CD8-positive, alpha-beta memory T cell (primary cell): Measurements from ENCODE around the gene NUDT2. TPM values are rescaled to one million over a fixed set of nuclear protein-coding genes. Genes with fewer than 3 reads are reported as not detected.
"Not testable (repeated sequence)": the region's sequence is repeated elsewhere in the genome, so short reads cannot be mapped to it uniquely, and the experiment has no call there.

Experiments
- CTCF ChIA-PET: fragments of 350-600 bp; sonication (Branson Sonifier 250); formaldehyde crosslinking; loops from one replicate; lab custom pipeline; 2021; ENCODE audit warnings: antibody characterized with exemption; lab: Charles Lee
- POLR2A ChIA-PET: fragments of 350-600 bp; sonication (Branson Sonifier 250); formaldehyde crosslinking; loops from one replicate; lab custom pipeline; 2021; ENCODE audit warnings: antibody characterized with exemption; lab: Charles Lee
- DNase-seq, 5 donors: peaks; one replicate each; pipeline versions ENCODE4 v3.0.0 to v3.0.0-alpha.2; 2020 to 2022; ENCODE audit warnings: mixed read lengths in 1 of 5
- H3K27ac ChIP-seq: one replicate; pipeline ENCODE4 v1.7.0; 2013; ENCODE audit warnings: low read depth, mild to moderate bottlenecking, low read length, moderate library complexity
- H3K27me3 ChIP-seq: 2 replicates; pipeline ENCODE4 v1.7.0; 2013; ENCODE audit warnings: low read length, mild to moderate bottlenecking; ENCODE audit not compliant: insufficient read depth, poor library complexity, severe bottlenecking
- H3K36me3 ChIP-seq: 2 replicates; pipeline ENCODE4 v1.7.0; 2013; ENCODE audit warnings: mild to moderate bottlenecking, low read length, moderate library complexity; ENCODE audit not compliant: insufficient read depth
- H3K4me1 ChIP-seq: 2 replicates; pipeline ENCODE4 v1.7.0; 2013; ENCODE audit warnings: mild to moderate bottlenecking, low read length, moderate library complexity; ENCODE audit not compliant: insufficient read depth
- H3K4me3 ChIP-seq: 2 replicates; pipeline ENCODE4 v1.7.0; 2013; ENCODE audit warnings: mild to moderate bottlenecking, low read length
- H3K9me3 ChIP-seq: 2 replicates; pipeline ENCODE4 v1.7.0; 2013; ENCODE audit warnings: mild to moderate bottlenecking, low read length
- H3K27ac Mint-ChIP-seq, 8 donors: one replicate each; pipeline ENCODE4 v1.8.0; 2020 to 2021; ENCODE audit warnings: mixed read lengths in 8 of 8, mild to moderate bottlenecking in 6 of 8, inconsistent platforms in 3 of 8, moderate library complexity in 3 of 8
- H3K27me3 Mint-ChIP-seq, 2 donors: one replicate each; pipeline ENCODE4 v1.8.0; 2020 to 2021; ENCODE audit warnings: mixed read lengths in 2 of 2, mild to moderate bottlenecking in 1 of 2, moderate library complexity in 1 of 2
- H3K36me3 Mint-ChIP-seq, 3 donors: one replicate each; pipeline ENCODE4 v1.8.0; 2020 to 2021; ENCODE audit warnings: mixed read lengths in 3 of 3, inconsistent platforms in 1 of 3, mild to moderate bottlenecking in 1 of 3
- H3K4me1 Mint-ChIP-seq, 3 donors: one replicate each; pipeline ENCODE4 v1.8.0; 2020 to 2021; ENCODE audit warnings: mixed read lengths in 3 of 3, inconsistent platforms in 1 of 3, mild to moderate bottlenecking in 1 of 3
- H3K4me3 Mint-ChIP-seq, 7 donors: one replicate each; pipeline ENCODE4 v1.8.0; 2020 to 2021; ENCODE audit warnings: mixed read lengths in 7 of 7, mild to moderate bottlenecking in 6 of 7, moderate library complexity in 4 of 7, inconsistent platforms in 2 of 7
- H3K9me3 Mint-ChIP-seq, 5 donors: one replicate each; pipeline ENCODE4 v1.8.0; 2020 to 2022; ENCODE audit warnings: mixed read lengths in 5 of 5, mild to moderate bottlenecking in 3 of 5, moderate library complexity in 2 of 5, inconsistent platforms in 1 of 5
- polyA plus RNA-seq: library from polyadenylated mRNA; unstranded; fragments of 300-500 nt; fragmentation: Illumina TruSeq; gene quantifications from one replicate; pipeline ENCODE4 v1.2.3, GENCODE V29; 2021
- total RNA-seq, 2 experiments: library from RNA; stranded (reverse); gene quantifications; one replicate each; pipeline ENCODE4 v1.2.3, GENCODE V29; 2021

NUDT2 gene
- total and polyA plus RNA-seq, 3 experiments from 2014 or later = 24.6 to 30.4 (median 27.9) TPM

- peaks cover 0 to 11% (median 3%) of the 10 kb centered on the region in 3 donors for H3K36me3 Mint-ChIP-seq
- CTCF ChIA-PET, H3K36me3 ChIP-seq, H3K9me3 Mint-ChIP-seq, H3K27ac ChIP-seq, H3K4me1 Mint-ChIP-seq, H3K9me3 ChIP-seq, POLR2A ChIA-PET, H3K27me3 Mint-ChIP-seq, DNase-seq, H3K4me3 ChIP-seq, H3K27me3 ChIP-seq, H3K27ac Mint-ChIP-seq, H3K4me3 Mint-ChIP-seq: not testable (repeated sequence)
- H3K4me1 ChIP-seq = peaks cover 18% of the 10 kb centered on the region
Observed at GRCh38 chr9:34367751-34368410, 38.5 kb downstream of the NUDT2 start.

- peak overlapping the region in 1 of 8 donors; percentile 40 for H3K27ac Mint-ChIP-seq
- H3K27me3 Mint-ChIP-seq, H3K4me3 Mint-ChIP-seq, H3K27ac ChIP-seq, H3K9me3 ChIP-seq, H3K9me3 Mint-ChIP-seq, CTCF ChIA-PET, DNase-seq, H3K27me3 ChIP-seq, H3K4me3 ChIP-seq, H3K4me1 Mint-ChIP-seq, H3K36me3 ChIP-seq: not testable (repeated sequence)
- peaks cover 0 to 11% (median 3%) of the 10 kb centered on the region in 3 donors for H3K36me3 Mint-ChIP-seq
- POLR2A ChIA-PET = interaction anchor here (0.6 kb wide), 1 partner anchor 719 kb away, joined by 3 read pairs; no protein-coding TSS in a partner anchor
- peaks cover 11% of the 10 kb centered on the region for H3K4me1 ChIP-seq
Observed at GRCh38 chr9:34368796-34369195, 39.4 kb downstream of the NUDT2 start.

GRCh38 chr9:34369636-34370035 is 40.3 kb downstream of the NUDT2 start:
- Mint-ChIP-seq H3K36me3 (peaks cover 0 to 9% (median 3%) of the 10 kb centered on the region in 3 donors), H3K27me3 (no peaks in the 10 kb centered on the region), H3K9me3 (no peaks in the 10 kb centered on the region), H3K4me1 (no peaks in the 10 kb centered on the region), H3K4me3 (no peak overlapping the region), H3K27ac (no peak overlapping the region)
- ChIA-PET POLR2A (interaction anchor here (0.6 kb wide), 1 partner anchor 718 kb away, joined by 3 read pairs; no protein-coding TSS in a partner anchor), CTCF (no interaction called here)
- no peak overlapping the region for H3K27ac ChIP-seq
- no peak for DNase-seq
- H3K9me3 ChIP-seq = no peaks in the 10 kb centered on the region
- peaks cover 2% of the 10 kb centered on the region for H3K4me1 ChIP-seq
- no peaks in the 10 kb centered on the region for H3K27me3 ChIP-seq
- no peaks in the 10 kb centered on the region for H3K36me3 ChIP-seq
- H3K4me3 ChIP-seq = no peak overlapping the region

- H3K9me3 ChIP-seq = no peaks in the 10 kb centered on the region
- H3K36me3 ChIP-seq = no peaks in the 10 kb centered on the region
- Mint-ChIP-seq H3K9me3 (no peaks in the 10 kb centered on the region), H3K4me3 (peak overlapping the region in 2 of 7 donors; percentile 17 to 67), H3K4me1 (peaks cover 2 to 7% (median 3%) of the 10 kb centered on the region in 3 donors), H3K27ac (no peak overlapping the region), H3K36me3 (peaks cover 0 to 9% (median 3%) of the 10 kb centered on the region in 3 donors), H3K27me3 (no peaks in the 10 kb centered on the region)
- H3K27me3 ChIP-seq = no peaks in the 10 kb centered on the region
- POLR2A ChIA-PET = no interaction called here
- H3K4me1 ChIP-seq = peaks cover 1% of the 10 kb centered on the region
- no peak overlapping the region for H3K4me3 ChIP-seq
- CTCF ChIA-PET = no interaction called here
- H3K27ac ChIP-seq = no peak overlapping the region
- no peak for DNase-seq
Observed at GRCh38 chr9:34370335-34370969, 41.1 kb downstream of the NUDT2 start.

GRCh38 chr9:34370970-34371880 is 41.9 kb downstream of the NUDT2 start:
- no peaks in the 10 kb centered on the region for H3K36me3 ChIP-seq
- H3K9me3 Mint-ChIP-seq = no peaks in the 10 kb centered on the region
- peak overlapping the region in 3 of 7 donors; percentile 17 to 67 (median 20) for H3K4me3 Mint-ChIP-seq
- ChIA-PET CTCF (no interaction called here), POLR2A (no interaction called here)
- H3K27me3 Mint-ChIP-seq = no peaks in the 10 kb centered on the region
- peak overlapping the region in 1 of 8 donors; percentile 69 for H3K27ac Mint-ChIP-seq
- H3K36me3 Mint-ChIP-seq = peaks cover 0 to 9% (median 3%) of the 10 kb centered on the region in 3 donors
- H3K4me1 Mint-ChIP-seq = peaks cover 10 to 15% (median 11%) of the 10 kb centered on the region in 3 donors
- H3K27me3 ChIP-seq = no peaks in the 10 kb centered on the region
- H3K27ac ChIP-seq = no peak overlapping the region
- H3K9me3 ChIP-seq = no peaks in the 10 kb centered on the region
- H3K4me1 ChIP-seq = peaks cover 9% of the 10 kb centered on the region
- H3K4me3 ChIP-seq = no peak overlapping the region
- DNase-seq = peak in 1 of 5 donors; percentile 15

DNA sequence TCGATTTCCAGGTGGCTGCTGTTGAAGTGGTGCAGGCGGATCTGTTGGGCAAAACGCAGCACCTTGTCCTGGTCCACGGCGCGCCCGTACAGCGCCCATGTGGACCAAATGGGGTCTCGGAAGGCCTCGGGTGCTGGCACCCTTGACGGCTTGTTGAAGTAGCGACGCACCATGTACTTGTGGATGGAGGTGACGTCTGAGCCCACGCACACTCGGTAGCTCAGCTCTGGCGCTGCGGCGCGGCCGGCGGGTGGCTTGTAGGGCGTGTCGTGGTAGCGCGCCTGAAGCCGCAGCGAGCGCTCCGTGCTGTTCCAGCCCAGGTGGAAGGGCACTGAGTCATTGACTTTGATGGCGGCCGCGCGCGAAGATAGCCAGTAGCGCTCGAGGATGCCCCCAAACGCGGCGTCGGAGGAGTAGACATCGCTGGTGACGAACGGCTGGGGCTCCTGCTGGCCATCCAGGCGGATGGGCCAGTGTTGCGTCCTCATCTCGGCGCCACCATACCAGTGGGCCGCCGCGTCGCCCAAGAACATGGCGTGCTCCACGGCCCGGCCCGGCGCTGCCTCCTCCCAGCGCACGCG is 42.6 kb downstream of the NUDT2 start:
- Mint-ChIP-seq H3K27me3 (no peaks in the 10 kb centered on the region), H3K36me3 (peaks cover 0 to 6% (median 3%) of the 10 kb centered on the region in 3 donors), H3K4me1 (peaks cover 11 to 19% (median 13%) of the 10 kb centered on the region in 3 donors), H3K27ac (no peak overlapping the region), H3K4me3 (no peak overlapping the region), H3K9me3 (no peaks in the 10 kb centered on the region)
- Histone ChIP-seq H3K4me1 (peaks cover 12% of the 10 kb centered on the region), H3K27ac (no peak overlapping the region), H3K36me3 (no peaks in the 10 kb centered on the region), H3K4me3 (no peak overlapping the region), H3K27me3 (no peaks in the 10 kb centered on the region), H3K9me3 (no peaks in the 10 kb centered on the region)
- ChIA-PET POLR2A (no interaction called here), CTCF (interaction anchor here (9.8 kb wide), 1 partner anchor 39 kb away, joined by 73 read pairs; no protein-coding TSS in a partner anchor)
- no peak for DNase-seq

DNA sequence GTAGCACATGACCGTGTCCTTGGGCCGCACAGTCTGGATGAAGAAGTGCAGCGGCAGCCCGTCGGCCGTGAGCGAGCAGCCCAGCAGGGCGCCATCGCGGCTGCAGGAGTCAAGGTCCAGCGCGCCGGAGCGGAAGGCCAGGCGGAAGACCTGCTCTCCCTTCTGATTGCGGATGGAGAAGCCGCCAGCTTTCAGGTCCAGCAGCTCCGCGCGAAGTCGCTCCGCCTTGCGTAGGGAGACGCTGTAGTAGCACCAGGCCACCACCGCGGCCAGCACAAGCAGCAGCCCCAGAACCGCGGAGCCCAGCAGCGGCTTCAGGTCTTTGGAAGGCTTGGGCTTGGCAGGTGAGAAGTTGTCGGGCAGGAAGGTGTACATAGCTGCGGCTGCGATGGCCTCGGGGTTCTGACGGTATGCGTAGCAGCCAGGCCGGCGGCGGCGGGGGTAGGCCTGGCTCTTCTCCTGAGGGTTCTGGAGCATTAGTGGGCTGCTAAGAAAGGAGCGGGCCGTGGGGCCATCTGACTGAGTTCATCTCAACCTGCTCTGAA is 43.2 kb downstream of the NUDT2 start:
- H3K27ac Mint-ChIP-seq = peak overlapping the region in 1 of 8 donors; percentile 70
- Histone ChIP-seq H3K36me3 (no peaks in the 10 kb centered on the region), H3K27me3 (no peaks in the 10 kb centered on the region), H3K4me3 (no peak overlapping the region), H3K9me3 (no peaks in the 10 kb centered on the region), H3K27ac (no peak overlapping the region), H3K4me1 (peaks cover 16% of the 10 kb centered on the region)
- no peaks in the 10 kb centered on the region for H3K27me3 Mint-ChIP-seq
- no peaks in the 10 kb centered on the region for H3K9me3 Mint-ChIP-seq
- peak overlapping the region in 1 of 7 donors; percentile 28 for H3K4me3 Mint-ChIP-seq
- no peak for DNase-seq
- ChIA-PET CTCF (interaction anchor here (9.8 kb wide), 1 partner anchor 40 kb away, joined by 73 read pairs; no protein-coding TSS in a partner anchor), POLR2A (no interaction called here)
- peaks cover 0 to 6% (median 3%) of the 10 kb centered on the region in 3 donors for H3K36me3 Mint-ChIP-seq
- peaks cover 13 to 23% (median 17%) of the 10 kb centered on the region in 3 donors for H3K4me1 Mint-ChIP-seq
